Peyer's patch (tissue), 4 donors: ENCODE measurements around the gene ESYT3. TPM values are rescaled to one million over a fixed set of nuclear protein-coding genes. Genes with fewer than 3 reads are reported as not detected.

ENCODE experiments used
- DNase-seq, 3 donors: peaks; one replicate each; pipeline ENCODE4 v3.0.0-alpha.2; 2017 to 2019
- H3K27ac ChIP-seq, 4 donors: fragments of 200-600 bp; sonication (generic); one replicate each; pipeline ENCODE4 v1.5.1; 2016 to 2019
- H3K27me3 ChIP-seq, 2 donors: fragments of 200-600 bp; sonication (generic); one replicate each; pipeline ENCODE4 v1.5.1; 2019
- H3K36me3 ChIP-seq, 3 donors: fragments of 200-600 bp; sonication (generic); one replicate each; pipeline ENCODE4 v1.5.1; 2016 to 2019
- H3K4me1 ChIP-seq, 4 donors: fragments of 200-600 bp; sonication (generic); one replicate each; pipeline ENCODE4 v1.5.1; 2016 to 2019
- H3K4me3 ChIP-seq, 4 donors: fragments of 200-600 bp; sonication (generic); 1 replicate in 3 of 4; 2 replicates in 1 of 4; pipeline ENCODE4 v1.5.1; 2016 to 2019; ENCODE audit warnings: mild to moderate bottlenecking in 1 of 4
- H3K9me3 ChIP-seq, 4 donors: fragments of 200-600 bp; sonication (generic); one replicate each; pipeline ENCODE4 v1.5.1; 2016 to 2019; ENCODE audit warnings: mild to moderate bottlenecking in 1 of 4
- POLR2A ChIP-seq, 2 donors: fragments of 450-650 bp; IDR thresholded peaks; one replicate each; pipeline ENCODE4 v1.5.1; 2017; ENCODE audit warnings: antibody characterized with exemption in 2 of 2, mild to moderate bottlenecking in 2 of 2, moderate library complexity in 2 of 2
- total RNA-seq, 4 donors: library from RNA; depleted of rRNA; stranded (reverse); fragments of >200 nt; gene quantifications; one replicate each; pipeline ENCODE4 v1.1.0, GENCODE V29; 2016
- TF ChIP-seq, protein P1 (sequence below), 6 experiments: fragments of 450-650 bp in 4 of 6; fragments of 200-600 bp in 2 of 6; sonication (generic) in 1 of 6; IDR thresholded peaks; one replicate each; pipeline ENCODE4 v1.5.1; 2017 to 2019; ENCODE audit warnings: antibody characterized with exemption in 6 of 6, mild to moderate bottlenecking in 3 of 6, moderate library complexity in 1 of 6

Gene ESYT3
- total RNA-seq, 4 donors from 2014 or later = 0.35 to 2.5 (median 1.5) TPM

DNA sequence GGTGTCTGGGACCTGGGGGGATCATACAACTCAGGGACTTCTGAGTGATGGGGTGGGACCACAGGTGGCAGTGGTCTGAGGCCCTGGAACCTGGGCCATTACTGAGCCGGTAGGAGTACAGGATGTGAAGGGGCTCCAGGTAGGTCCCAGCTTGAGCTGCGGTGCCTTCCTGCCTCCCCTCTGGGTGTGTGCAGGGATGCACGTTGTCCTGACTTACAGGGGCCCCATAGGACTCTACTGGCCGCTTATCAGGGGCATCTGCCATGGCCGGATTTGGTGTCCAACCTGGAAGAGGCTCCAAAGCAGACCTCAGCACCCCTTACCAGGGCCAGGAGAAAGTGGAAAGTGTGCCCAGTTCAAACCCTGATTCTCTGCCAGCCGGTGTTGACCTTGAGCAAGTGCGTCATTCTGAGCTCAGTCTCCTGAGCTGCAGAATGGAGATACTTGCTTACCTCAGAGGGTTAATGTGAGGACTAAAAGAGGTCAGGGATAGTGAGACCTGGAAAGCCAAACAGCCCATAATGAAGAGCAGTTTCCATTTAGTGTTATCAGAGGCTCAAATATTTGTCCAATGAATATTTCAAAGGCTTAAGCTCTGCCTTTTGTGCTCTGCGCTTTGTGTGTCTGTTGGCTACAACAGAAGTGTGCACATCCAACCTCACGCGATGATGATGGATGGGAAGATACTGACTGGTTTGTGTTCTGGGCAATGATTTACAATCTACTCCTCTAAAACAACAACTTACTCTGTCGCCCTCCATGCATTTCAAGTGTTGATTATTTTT, 35.4 kb upstream of the ESYT3 start:
- DNase-seq = no peak
- Histone ChIP-seq H3K27ac (no peak overlapping the region), H3K4me1 (no peaks in the 10 kb centered on the region), H3K27me3 (no peaks in the 10 kb centered on the region), H3K4me3 (no peak overlapping the region), H3K36me3 (no peaks in the 10 kb centered on the region), H3K9me3 (no peaks in the 10 kb centered on the region)
- TF ChIP-seq POLR2A (IDR thresholded peaks at IDR 0.05) = no peak
- TF ChIP-seq, protein P1, sequence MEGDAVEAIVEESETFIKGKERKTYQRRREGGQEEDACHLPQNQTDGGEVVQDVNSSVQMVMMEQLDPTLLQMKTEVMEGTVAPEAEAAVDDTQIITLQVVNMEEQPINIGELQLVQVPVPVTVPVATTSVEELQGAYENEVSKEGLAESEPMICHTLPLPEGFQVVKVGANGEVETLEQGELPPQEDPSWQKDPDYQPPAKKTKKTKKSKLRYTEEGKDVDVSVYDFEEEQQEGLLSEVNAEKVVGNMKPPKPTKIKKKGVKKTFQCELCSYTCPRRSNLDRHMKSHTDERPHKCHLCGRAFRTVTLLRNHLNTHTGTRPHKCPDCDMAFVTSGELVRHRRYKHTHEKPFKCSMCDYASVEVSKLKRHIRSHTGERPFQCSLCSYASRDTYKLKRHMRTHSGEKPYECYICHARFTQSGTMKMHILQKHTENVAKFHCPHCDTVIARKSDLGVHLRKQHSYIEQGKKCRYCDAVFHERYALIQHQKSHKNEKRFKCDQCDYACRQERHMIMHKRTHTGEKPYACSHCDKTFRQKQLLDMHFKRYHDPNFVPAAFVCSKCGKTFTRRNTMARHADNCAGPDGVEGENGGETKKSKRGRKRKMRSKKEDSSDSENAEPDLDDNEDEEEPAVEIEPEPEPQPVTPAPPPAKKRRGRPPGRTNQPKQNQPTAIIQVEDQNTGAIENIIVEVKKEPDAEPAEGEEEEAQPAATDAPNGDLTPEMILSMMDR (IDR thresholded peaks at IDR 0.05) = no peak

DNA sequence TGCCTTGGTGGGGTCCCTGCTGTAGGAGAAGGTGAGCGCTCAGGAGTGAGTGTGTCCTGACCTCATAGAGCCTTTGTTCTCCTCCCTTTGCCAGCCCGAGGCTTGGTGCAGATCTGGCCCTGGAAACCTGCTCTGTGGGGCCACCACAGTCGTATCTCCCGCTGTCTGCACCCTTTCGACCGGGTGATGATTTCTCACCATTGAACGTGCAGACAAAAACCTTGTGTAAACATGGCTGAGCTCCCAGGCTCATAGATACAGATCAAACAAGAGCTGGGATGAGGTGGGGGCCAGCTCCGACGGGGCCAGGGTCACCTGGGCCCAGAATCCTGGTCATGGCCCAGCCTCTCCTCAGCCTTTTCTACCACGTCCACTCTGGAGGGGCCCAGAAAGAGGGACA, 34.6 kb upstream of the ESYT3 start:
- Histone ChIP-seq H3K4me3 (no peak overlapping the region), H3K4me1 (no peaks in the 10 kb centered on the region), H3K27ac (no peak overlapping the region), H3K36me3 (no peaks in the 10 kb centered on the region), H3K27me3 (no peaks in the 10 kb centered on the region), H3K9me3 (no peaks in the 10 kb centered on the region)
- TF ChIP-seq, protein P1 (IDR thresholded peaks at IDR 0.05) = no peak
- no peak for DNase-seq

DNA sequence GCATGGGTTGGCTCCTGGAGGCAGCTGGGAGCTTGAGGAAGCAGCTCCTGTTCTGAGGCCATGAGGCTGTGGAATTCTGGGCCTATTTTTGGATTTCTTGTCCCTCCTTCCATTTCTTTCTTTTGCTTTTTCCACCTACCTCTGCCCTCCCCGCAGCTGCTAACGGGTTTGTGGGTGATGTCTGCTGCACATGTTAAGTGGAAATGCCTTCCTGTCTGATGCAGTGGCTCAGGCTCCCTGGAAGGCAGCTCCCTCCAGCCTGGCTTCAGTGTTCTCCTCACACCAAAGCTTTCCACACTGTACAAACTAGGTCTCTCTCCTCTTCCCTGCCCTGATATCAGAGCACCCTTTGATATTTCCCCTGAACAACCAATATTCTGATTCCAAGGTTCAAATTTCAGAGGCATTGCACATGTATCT, 33.8 kb upstream of the ESYT3 start:
- Histone ChIP-seq H3K27me3 (no peaks in the 10 kb centered on the region), H3K9me3 (no peaks in the 10 kb centered on the region), H3K4me3 (no peak overlapping the region), H3K36me3 (no peaks in the 10 kb centered on the region), H3K4me1 (no peaks in the 10 kb centered on the region), H3K27ac (no peak overlapping the region)
- no peak for DNase-seq
- TF ChIP-seq POLR2A (IDR thresholded peaks at IDR 0.05) = no peak
- TF ChIP-seq, protein P1 (IDR thresholded peaks at IDR 0.05) = no peak

DNA sequence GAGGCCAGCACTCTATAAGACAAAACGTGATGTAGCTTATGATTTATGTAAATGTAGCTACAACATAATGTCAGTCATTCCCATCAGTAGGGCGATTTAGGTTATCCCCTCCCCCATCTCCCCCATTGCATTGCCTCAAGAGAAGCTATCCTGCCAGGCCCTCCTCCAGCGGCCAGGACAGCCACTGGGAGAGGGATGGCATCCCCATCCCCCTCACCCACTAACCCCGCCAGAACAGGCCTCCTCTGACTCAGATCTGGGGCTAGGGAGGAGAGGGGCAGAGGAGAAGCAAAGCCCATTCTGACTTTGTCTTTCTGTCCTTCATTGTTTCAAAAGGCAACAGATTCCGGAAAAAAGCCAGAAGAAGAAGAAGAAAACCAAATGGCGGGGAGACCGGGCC, 32.6 kb upstream of the ESYT3 start:
- Histone ChIP-seq H3K27me3 (no peaks in the 10 kb centered on the region), H3K9me3 (no peaks in the 10 kb centered on the region), H3K4me3 (no peak overlapping the region), H3K4me1 (no peaks in the 10 kb centered on the region), H3K36me3 (no peaks in the 10 kb centered on the region), H3K27ac (no peak overlapping the region)
- TF ChIP-seq, protein P1 (IDR thresholded peaks at IDR 0.05) = no peak
- no peak for TF ChIP-seq POLR2A (IDR thresholded peaks at IDR 0.05)
- no peak for DNase-seq

DNA sequence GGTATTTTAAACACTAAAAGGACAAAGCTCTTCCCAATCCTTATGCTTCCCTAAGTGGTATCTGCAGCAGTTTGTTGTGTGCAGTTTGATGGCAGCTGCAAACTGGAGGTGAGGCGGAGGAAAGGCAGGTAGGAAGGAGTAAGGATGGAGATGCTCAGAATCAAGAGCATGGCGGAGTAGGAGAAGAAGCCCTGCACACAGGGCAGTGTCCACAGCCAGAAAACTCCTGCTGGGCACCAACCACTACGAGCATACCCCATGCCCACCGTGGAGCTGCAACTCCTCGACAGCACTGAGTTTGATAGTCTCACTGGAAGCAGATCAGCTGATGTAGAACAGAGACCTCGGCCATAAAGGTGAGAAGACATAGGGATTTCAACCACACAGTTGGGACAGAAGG, 30.3 kb upstream of the ESYT3 start:
- TF ChIP-seq POLR2A (IDR thresholded peaks at IDR 0.05) = no peak
- TF ChIP-seq, protein P1 (IDR thresholded peaks at IDR 0.05) = no peak
- Histone ChIP-seq H3K27ac (no peak overlapping the region), H3K36me3 (no peaks in the 10 kb centered on the region), H3K4me1 (no peaks in the 10 kb centered on the region), H3K27me3 (no peaks in the 10 kb centered on the region), H3K9me3 (no peaks in the 10 kb centered on the region), H3K4me3 (no peak overlapping the region)
- no peak for DNase-seq
